Esophagus muscularis mucosa (tissue), 4 donors: ENCODE measurements around the gene JPH3. TPM values are rescaled to one million over a fixed set of nuclear protein-coding genes. Genes with fewer than 3 reads are reported as not detected.

ENCODE experiments used
- DNase-seq: peaks from one replicate; pipeline ENCODE4 v3.0.0-alpha.2; 2017; ENCODE audit errors: extremely low spot score
- H3K27ac ChIP-seq, 4 donors: fragments of 200-600 bp; sonication (generic); replicated peaks in 1 of 4; 1 replicate in 3 of 4; 2 replicates in 1 of 4; pipeline ENCODE4 v1.5.1; 2016 to 2019; ENCODE audit warnings: mild to moderate bottlenecking in 1 of 4
- H3K27me3 ChIP-seq, 4 donors: fragments of 200-600 bp; sonication (generic); one replicate each; pipeline versions ENCODE4 v1.5.1 to v1.6.0; 2016 to 2019
- H3K36me3 ChIP-seq, 4 donors: fragments of 200-600 bp; sonication (generic); one replicate each; pipeline ENCODE4 v1.5.1; 2016 to 2019
- H3K4me1 ChIP-seq, 4 donors: fragments of 200-600 bp; sonication (generic); one replicate each; pipeline ENCODE4 v1.5.1; 2016 to 2019
- H3K4me3 ChIP-seq, 4 donors: fragments of 200-600 bp; sonication (generic); 1 replicate in 2 of 4; 2 replicates in 2 of 4; pipeline ENCODE4 v1.5.1; 2016 to 2019; ENCODE audit warnings: mild to moderate bottlenecking in 4 of 4, moderate library complexity in 1 of 4
- H3K9me3 ChIP-seq, 4 donors: fragments of 200-600 bp; sonication (generic); 1 replicate in 3 of 4; 2 replicates in 1 of 4; pipeline ENCODE4 v1.5.1; 2016 to 2019
- EP300 ChIP-seq: sonication (generic); formaldehyde crosslinking; IDR thresholded peaks from one replicate; pipeline ENCODE4 v1.6.1; 2017; ENCODE audit warnings: antibody characterized with exemption
- POLR2A ChIP-seq: fragments of 450-650 bp; IDR thresholded peaks from one replicate; pipeline ENCODE4 v1.6.1; 2017; ENCODE audit warnings: antibody characterized with exemption, moderate library complexity, mild to moderate bottlenecking, low read depth
- POLR2AphosphoS5 ChIP-seq, 2 donors: sonication (generic); formaldehyde crosslinking; IDR thresholded peaks; one replicate each; pipeline ENCODE4 v1.6.1; 2017; ENCODE audit warnings: antibody characterized with exemption in 2 of 2
- WGBS: methylation state at CpG from one replicate; pipeline ENCODE4 v1.1.5; 2018; 5-methylcytosine and 5-hydroxymethylcytosine counted together
- intact Hi-C: fragments of 100-400 bp; cut with DNase I; formaldehyde crosslinking; loops from one replicate; pipeline ENCODE4 v1.15.1; 2023
- total RNA-seq, 4 donors: library from RNA; depleted of rRNA; stranded (reverse); fragments of >200 nt; gene quantifications; one replicate each; pipeline versions ENCODE4 v1.1.0 to v1.2.1, GENCODE V29; 2016
- TF ChIP-seq, protein P1 (sequence below), 3 experiments: fragments of 200-600 bp in 2 of 3; fragments of 450-650 bp in 1 of 3; sonication (generic) in 2 of 3; IDR thresholded peaks; one replicate each; pipeline ENCODE4 v1.5.1; 2017 to 2019; ENCODE audit warnings: antibody characterized with exemption in 3 of 3, mild to moderate bottlenecking in 2 of 3, moderate library complexity in 1 of 3

The JPH3 gene
- total RNA-seq, 4 donors from 2014 or later = 0.42 to 2.2 (median 0.54) TPM

DNA sequence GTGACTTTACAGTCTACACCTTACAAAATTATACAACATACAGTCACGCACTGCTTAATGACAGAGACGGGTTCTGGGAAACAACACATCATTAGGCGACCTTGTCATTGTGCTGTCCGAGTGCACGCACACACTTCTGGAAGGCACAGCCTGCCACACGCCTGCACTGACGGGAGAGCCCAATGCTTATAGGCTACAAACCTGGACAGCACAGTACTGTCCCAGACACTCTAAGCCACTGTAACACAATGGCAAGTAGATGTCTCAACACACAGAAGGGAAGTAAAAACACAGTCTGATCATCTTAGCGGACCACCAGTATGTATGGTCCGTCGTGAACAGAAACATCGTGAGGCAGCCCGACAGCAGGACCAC is 133.7 kb downstream of the JPH3 start:
- peaks cover 5 to 12% (median 9%) of the 10 kb centered on the region in 4 donors for H3K4me1 ChIP-seq
- H3K36me3 ChIP-seq = peaks cover 16 to 76% (median 34%) of the 10 kb centered on the region in 4 donors
- no peaks in the 10 kb centered on the region for H3K9me3 ChIP-seq
- no peak for DNase-seq
- intact Hi-C loops = no loop called here
- 86% methylated on average over 12 of the region's 12 CpGs for WGBS
- no peaks in the 10 kb centered on the region for H3K27me3 ChIP-seq
- no peak overlapping the region for H3K4me3 ChIP-seq
- H3K27ac ChIP-seq = no peak overlapping the region
- TF ChIP-seq, protein P1, sequence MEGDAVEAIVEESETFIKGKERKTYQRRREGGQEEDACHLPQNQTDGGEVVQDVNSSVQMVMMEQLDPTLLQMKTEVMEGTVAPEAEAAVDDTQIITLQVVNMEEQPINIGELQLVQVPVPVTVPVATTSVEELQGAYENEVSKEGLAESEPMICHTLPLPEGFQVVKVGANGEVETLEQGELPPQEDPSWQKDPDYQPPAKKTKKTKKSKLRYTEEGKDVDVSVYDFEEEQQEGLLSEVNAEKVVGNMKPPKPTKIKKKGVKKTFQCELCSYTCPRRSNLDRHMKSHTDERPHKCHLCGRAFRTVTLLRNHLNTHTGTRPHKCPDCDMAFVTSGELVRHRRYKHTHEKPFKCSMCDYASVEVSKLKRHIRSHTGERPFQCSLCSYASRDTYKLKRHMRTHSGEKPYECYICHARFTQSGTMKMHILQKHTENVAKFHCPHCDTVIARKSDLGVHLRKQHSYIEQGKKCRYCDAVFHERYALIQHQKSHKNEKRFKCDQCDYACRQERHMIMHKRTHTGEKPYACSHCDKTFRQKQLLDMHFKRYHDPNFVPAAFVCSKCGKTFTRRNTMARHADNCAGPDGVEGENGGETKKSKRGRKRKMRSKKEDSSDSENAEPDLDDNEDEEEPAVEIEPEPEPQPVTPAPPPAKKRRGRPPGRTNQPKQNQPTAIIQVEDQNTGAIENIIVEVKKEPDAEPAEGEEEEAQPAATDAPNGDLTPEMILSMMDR (IDR thresholded peaks at IDR 0.05) = no peak
- TF ChIP-seq POLR2AphosphoS5 (IDR thresholded peaks at IDR 0.05) (no peak), EP300 (no peak), POLR2A (no peak)

DNA sequence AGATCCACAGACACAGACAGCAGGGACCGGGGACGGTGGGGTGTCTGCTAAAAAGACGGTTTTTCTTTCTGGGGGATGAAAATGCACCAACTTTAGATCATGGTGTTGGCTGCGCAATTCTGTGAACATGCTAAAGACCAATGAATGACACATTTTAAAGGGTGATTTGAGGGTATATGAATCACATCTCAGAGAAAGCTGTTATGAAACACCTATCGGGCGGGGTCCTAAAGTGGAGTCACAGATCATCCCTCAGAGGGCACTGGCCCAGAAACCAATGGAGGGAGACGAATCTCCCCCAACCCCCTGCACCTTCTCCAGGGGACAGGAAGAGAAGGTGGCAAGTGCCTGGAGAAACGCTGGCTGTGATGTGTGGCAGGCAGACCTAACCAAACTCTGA is 137.5 kb downstream of the JPH3 start:
- intact Hi-C loops = no loop called here
- H3K27ac ChIP-seq = no peak overlapping the region
- peaks cover 5 to 73% (median 42%) of the 10 kb centered on the region in 4 donors for H3K36me3 ChIP-seq
- no peaks in the 10 kb centered on the region for H3K9me3 ChIP-seq
- WGBS = 95% methylated on average over 8 of the region's 8 CpGs
- H3K27me3 ChIP-seq = no peaks in the 10 kb centered on the region
- peaks cover 8 to 17% (median 14%) of the 10 kb centered on the region in 4 donors for H3K4me1 ChIP-seq
- no peak for DNase-seq
- no peak overlapping the region for H3K4me3 ChIP-seq
- TF ChIP-seq POLR2A (no peak), EP300 (no peak), POLR2AphosphoS5 (IDR thresholded peaks at IDR 0.05) (no peak)
- TF ChIP-seq, protein P1 (IDR thresholded peaks at IDR 0.05) = no peak

- peaks cover 8 to 17% (median 14%) of the 10 kb centered on the region in 4 donors for H3K4me1 ChIP-seq
- TF ChIP-seq POLR2A = no peak
- TF ChIP-seq POLR2AphosphoS5 (IDR thresholded peaks at IDR 0.05) = no peak
- TF ChIP-seq, protein P1 (IDR thresholded peaks at IDR 0.05) = no peak
- no peak for TF ChIP-seq EP300
- H3K9me3 ChIP-seq = no peaks in the 10 kb centered on the region
- H3K4me3 ChIP-seq = no peak overlapping the region
- no peak overlapping the region for H3K27ac ChIP-seq
- no peak for DNase-seq
- 76% methylated on average over 8 of the region's 8 CpGs for WGBS
- intact Hi-C loops = no loop called here
- no peaks in the 10 kb centered on the region for H3K27me3 ChIP-seq
- peaks cover 5 to 76% (median 46%) of the 10 kb centered on the region in 4 donors for H3K36me3 ChIP-seq
Observed at GRCh38 chr16:87740441-87740840, 138.1 kb downstream of the JPH3 start.

DNA sequence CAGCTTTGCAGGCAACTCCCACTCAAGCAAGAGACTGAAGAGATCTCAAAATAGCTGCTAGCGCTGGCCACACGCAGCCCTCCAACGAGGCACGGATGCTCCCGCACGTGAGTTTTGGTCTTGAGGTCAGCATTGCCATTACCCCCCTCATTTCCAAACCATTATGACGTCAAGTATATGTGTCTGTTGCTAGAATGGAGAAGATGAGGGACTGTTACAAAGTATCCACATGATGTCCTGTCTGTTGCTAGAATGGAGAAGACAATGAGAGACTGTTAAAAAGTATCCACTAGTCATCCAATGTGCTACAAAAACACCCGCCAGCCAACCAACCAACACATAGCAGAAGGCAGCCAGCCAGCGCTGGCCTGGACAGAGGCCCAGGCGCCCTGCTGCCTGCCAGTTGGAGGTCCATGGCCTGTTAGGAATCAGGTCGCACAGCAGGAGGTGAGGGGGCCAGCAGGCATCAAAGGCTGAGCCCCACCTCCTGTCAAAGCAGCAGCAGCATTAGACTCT is 138.7 kb downstream of the JPH3 start:
- no peak overlapping the region for H3K4me3 ChIP-seq
- DNase-seq = no peak
- H3K27me3 ChIP-seq = no peaks in the 10 kb centered on the region
- no peak overlapping the region for H3K27ac ChIP-seq
- no peak for TF ChIP-seq EP300
- TF ChIP-seq POLR2A = no peak
- TF ChIP-seq, protein P1 (IDR thresholded peaks at IDR 0.05) = no peak
- TF ChIP-seq POLR2AphosphoS5 (IDR thresholded peaks at IDR 0.05) = no peak
- intact Hi-C loops = no loop called here
- H3K9me3 ChIP-seq = no peaks in the 10 kb centered on the region
- 59% methylated on average over 11 of the region's 11 CpGs for WGBS
- peaks cover 8 to 17% (median 14%) of the 10 kb centered on the region in 4 donors for H3K4me1 ChIP-seq
- peaks cover 5 to 76% (median 50%) of the 10 kb centered on the region in 4 donors for H3K36me3 ChIP-seq
